Left lung (tissue), 10 donors: Measurements from ENCODE around the gene EPHX1. TPM values are rescaled to one million over a fixed set of nuclear protein-coding genes. Genes with fewer than 3 reads are reported as not detected.
"Not testable (repeated sequence)": the region's sequence is repeated elsewhere in the genome, so short reads cannot be mapped to it uniquely, and the experiment has no call there.

Experiments used
- ATAC-seq: fragments of 200-7000 bp; cut with Tn5 transposase; one replicate; pipeline ENCODE4 v1.9.1; 2020; ENCODE audit warnings: moderate library complexity
- DNase-seq, 4 donors: peaks; one replicate each; pipeline ENCODE4 v3.0.0-alpha.2; 2013 to 2020
- H3K27ac ChIP-seq, 2 donors: fragments of 200-600 bp; sonication (generic) in 1 of 2; one replicate each; pipeline versions ENCODE4 v1.5.0 to v1.8.0; 2020 to 2021
- H3K27me3 ChIP-seq, 2 donors: fragments of 200-600 bp; sonication (generic) in 1 of 2; one replicate each; pipeline versions ENCODE4 v1.5.0 to v1.8.0; 2020 to 2021
- H3K36me3 ChIP-seq, 2 donors: fragments of 200-600 bp; sonication (generic) in 1 of 2; one replicate each; pipeline versions ENCODE4 v1.5.0 to v1.8.0; 2020 to 2021
- H3K4me1 ChIP-seq, 2 donors: fragments of 200-600 bp; one replicate each; pipeline ENCODE4 v1.8.0; 2021
- H3K4me3 ChIP-seq, 2 donors: fragments of 200-600 bp; sonication (generic) in 1 of 2; one replicate each; pipeline versions ENCODE4 v1.5.0 to v1.8.0; 2020 to 2021; ENCODE audit warnings: mild to moderate bottlenecking in 1 of 2
- H3K9me3 ChIP-seq, 2 donors: fragments of 200-600 bp; sonication (generic) in 1 of 2; one replicate each; pipeline versions ENCODE4 v1.5.0 to v1.8.0; 2020 to 2021
- CTCF ChIP-seq, 2 donors: fragments of 200-600 bp; sonication (generic) in 1 of 2; IDR thresholded peaks; one replicate each; pipeline versions ENCODE4 v1.5.0 to v1.8.0; 2021; ENCODE audit warnings: antibody characterized with exemption in 2 of 2
- intact Hi-C, 2 donors: fragments of 100-400 bp; cut with DNase I; formaldehyde crosslinking; loops; one replicate each; pipeline versions ENCODE4 v1.11.2 to v1.14.2; 2022
- polyA plus RNA-seq, 6 donors: library from polyadenylated mRNA; unstranded; fragments of 120-200 nt; gene quantifications; one replicate each; pipeline ENCODE4 v1.2.1, GENCODE V29; 2013; ENCODE audit not compliant: insufficient read length in 6 of 6
- total RNA-seq, 2 donors: library from RNA; stranded (reverse); fragmentation: NEBNext Ultra II Directional; extraction: Animal tissue kit (Norgen Biotek cat#: 25700); gene quantifications; one replicate each; pipeline ENCODE4 v1.2.1, GENCODE V29; 2021
- donor health status: DM: no; HTN: yes; CAD: no.
- donor health status: DM: no; HTN: no; CAD: no.

EPHX1 gene
- total and polyA plus RNA-seq, 8 donors, result 109 to 305 (median 119) TPM

- Histone ChIP-seq H3K9me3 (no peaks in the 10 kb centered on the region), H3K4me1 (peaks cover 14 to 59% of the 10 kb centered on the region in 2 donors), H3K36me3 (no peaks in the 10 kb centered on the region), H3K27ac (peak overlapping the region; percentile 92 to 98), H3K4me3 (peak overlapping the region; percentile 41 to 61), H3K27me3 (no peaks in the 10 kb centered on the region)
- intact Hi-C loops, result no loop called here
- no peak for TF ChIP-seq CTCF (IDR thresholded peaks at IDR 0.05)
- DNase-seq (no peak), ATAC-seq (peak; percentile 0)
These were observed 32.8 kb upstream of the EPHX1 start for GRCh38 chr1:225777058-225777582.

GRCh38 chr1:225777583-225778336 lies 32.2 kb upstream of the EPHX1 start, which contains the start of gene SRP9:
Gene SRP9 (plus strand): TSS chr1:225777826. CDS start chr1:225777941, 115 bp downstream.
- intact Hi-C loops, result no loop called here
- Histone ChIP-seq H3K4me1 (peaks cover 14 to 59% of the 10 kb centered on the region in 2 donors), H3K9me3 (no peaks in the 10 kb centered on the region), H3K4me3 (peak within 1 kb of the TSS; percentile 61 to 94), H3K27me3 (no peaks in the 10 kb centered on the region), H3K27ac (peak within 1 kb of the TSS; percentile 92 to 98), H3K36me3 (no peaks in the 10 kb centered on the region)
- ATAC-seq (peak; percentile 100), DNase-seq (peak; percentile 98 to 100 (median 99))
- peak; percentile 85 to 91 for TF ChIP-seq CTCF (IDR thresholded peaks at IDR 0.05)

- ATAC-seq (no peak), DNase-seq (no peak)
- Histone ChIP-seq H3K9me3 (no peaks in the 10 kb centered on the region), H3K4me1 (peaks cover 14 to 60% of the 10 kb centered on the region in 2 donors), H3K27ac (peak overlapping the region; percentile 92 to 98), H3K4me3 (peak overlapping the region; percentile 61 to 94), H3K27me3 (no peaks in the 10 kb centered on the region), H3K36me3 (no peaks in the 10 kb centered on the region)
- intact Hi-C loops, result no loop called here
- TF ChIP-seq CTCF (IDR thresholded peaks at IDR 0.05), result no peak
These were observed 31.6 kb upstream of the EPHX1 start for GRCh38 chr1:225778337-225778669.

GRCh38 chr1:225779165-225779564 lies 30.8 kb upstream of the EPHX1 start:
- H3K9me3 ChIP-seq, H3K36me3 ChIP-seq, ATAC-seq, intact Hi-C loops, H3K27me3 ChIP-seq, DNase-seq: not testable (repeated sequence)
- peak overlapping the region in 1 of 2 donors; percentile 92 for H3K27ac ChIP-seq
- peak overlapping the region; percentile 61 to 94 for H3K4me3 ChIP-seq
- peaks cover 14 to 67% of the 10 kb centered on the region in 2 donors for H3K4me1 ChIP-seq

GRCh38 chr1:225780134-225780533 lies 29.8 kb upstream of the EPHX1 start:
- Histone ChIP-seq H3K9me3 (no peaks in the 10 kb centered on the region), H3K27ac (peak overlapping the region in 1 of 2 donors; percentile 92), H3K4me3 (peak overlapping the region in 1 of 2 donors; percentile 61), H3K27me3 (no peaks in the 10 kb centered on the region), H3K4me1 (peaks cover 14 to 67% of the 10 kb centered on the region in 2 donors), H3K36me3 (peaks cover 0 to 17% of the 10 kb centered on the region in 2 donors)
- TF ChIP-seq CTCF (IDR thresholded peaks at IDR 0.05), result no peak
- intact Hi-C loops, result no loop called here
- no peak for DNase-seq
- ATAC-seq, result no peak
